Medulla oblongata (tissue), 1 donor: ENCODE measurements around the gene RXRA.

ENCODE experiments used
- DNase-seq: peaks from one replicate; pipeline ENCODE4 v3.0.0-alpha.2; 2015; ENCODE audit errors: extremely low spot score

The RXRA gene

GRCh38 chr9:134336924-134337323, 10.7 kb downstream of the RXRA start:
- DNase-seq = no peak

- no peak for DNase-seq
These were observed 11.2 kb downstream of the RXRA start for GRCh38 chr9:134337469-134337868.

- DNase-seq = peak; percentile 78
These were observed 12.3 kb downstream of the RXRA start for GRCh38 chr9:134338394-134339182.

GRCh38 chr9:134339183-134339806, 13.0 kb downstream of the RXRA start:
- DNase-seq = peak; percentile 34

- peak; percentile 77 for DNase-seq
These were observed 14.4 kb downstream of the RXRA start for GRCh38 chr9:134340475-134341160.

GRCh38 chr9:134341306-134341705, 15.1 kb downstream of the RXRA start:
- peak; percentile 56 for DNase-seq

GRCh38 chr9:134341929-134342745, 15.9 kb downstream of the RXRA start:
- DNase-seq = no peak

- DNase-seq = no peak
These were observed 16.5 kb downstream of the RXRA start for GRCh38 chr9:134342746-134343115.

GRCh38 chr9:134343637-134344036, 17.4 kb downstream of the RXRA start:
- no peak for DNase-seq

GRCh38 chr9:134344068-134344799, 18.0 kb downstream of the RXRA start:
- DNase-seq = no peak

GRCh38 chr9:134344800-134345310, 18.6 kb downstream of the RXRA start:
- DNase-seq = no peak

- DNase-seq = no peak
These were observed 19.5 kb downstream of the RXRA start for GRCh38 chr9:134345737-134346136.

- DNase-seq = no peak
These were observed 19.9 kb downstream of the RXRA start for GRCh38 chr9:134346151-134346550.

GRCh38 chr9:134346840-134347583, 20.8 kb downstream of the RXRA start:
- no peak for DNase-seq

GRCh38 chr9:134347996-134348395, 21.7 kb downstream of the RXRA start:
- no peak for DNase-seq

- DNase-seq = no peak
These were observed 22.3 kb downstream of the RXRA start for GRCh38 chr9:134348404-134349155.

GRCh38 chr9:134349936-134350335, 23.7 kb downstream of the RXRA start:
- no peak for DNase-seq

- DNase-seq = no peak
These were observed 24.2 kb downstream of the RXRA start for GRCh38 chr9:134350416-134350994.

- no peak for DNase-seq
These were observed 25.4 kb downstream of the RXRA start for GRCh38 chr9:134351606-134352176.
